ENCODE results near the gene PRKD3. TPM values are rescaled to one million over a fixed set of nuclear protein-coding genes. Genes with fewer than 3 reads are reported as not detected.

PRKD3 gene
- total and polyA plus RNA-seq, 10 donors, result 12.2 to 78.4 (median 61.2) TPM

DNA sequence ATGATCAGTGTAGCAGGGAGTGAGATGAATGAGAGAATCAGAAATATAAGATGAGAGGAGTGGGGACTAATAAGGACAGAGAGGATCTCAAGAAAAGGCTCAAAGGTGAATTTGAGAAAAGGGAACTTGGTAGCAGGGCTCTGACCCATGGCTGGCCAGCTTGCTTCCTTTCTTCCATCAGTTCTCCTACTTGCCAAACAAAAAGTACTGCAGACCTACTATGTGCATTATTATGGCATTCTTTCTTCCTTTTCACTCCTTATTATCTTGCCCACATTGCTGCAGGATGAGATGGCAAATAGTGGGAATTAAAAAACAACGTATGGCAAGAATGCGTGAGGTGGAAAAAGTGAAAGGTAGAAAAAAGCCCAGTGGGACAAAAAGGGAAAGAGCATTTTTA, 33.0 kb downstream of the PRKD3 start:
- Histone ChIP-seq H3K27me3 (replicated peaks in 1 of 7) (no peaks in the 10 kb centered on the region), H3K36me3 (peaks cover 0 to 66% (median 44%) of the 10 kb centered on the region in 6 donors), H3K4me3 (no peak overlapping the region), H3K4me1 (peaks cover 0 to 29% (median 1%) of the 10 kb centered on the region in 6 donors), H3K9me3 (no peaks in the 10 kb centered on the region), H3K27ac (no peak overlapping the region)
- TF ChIP-seq, protein P1, sequence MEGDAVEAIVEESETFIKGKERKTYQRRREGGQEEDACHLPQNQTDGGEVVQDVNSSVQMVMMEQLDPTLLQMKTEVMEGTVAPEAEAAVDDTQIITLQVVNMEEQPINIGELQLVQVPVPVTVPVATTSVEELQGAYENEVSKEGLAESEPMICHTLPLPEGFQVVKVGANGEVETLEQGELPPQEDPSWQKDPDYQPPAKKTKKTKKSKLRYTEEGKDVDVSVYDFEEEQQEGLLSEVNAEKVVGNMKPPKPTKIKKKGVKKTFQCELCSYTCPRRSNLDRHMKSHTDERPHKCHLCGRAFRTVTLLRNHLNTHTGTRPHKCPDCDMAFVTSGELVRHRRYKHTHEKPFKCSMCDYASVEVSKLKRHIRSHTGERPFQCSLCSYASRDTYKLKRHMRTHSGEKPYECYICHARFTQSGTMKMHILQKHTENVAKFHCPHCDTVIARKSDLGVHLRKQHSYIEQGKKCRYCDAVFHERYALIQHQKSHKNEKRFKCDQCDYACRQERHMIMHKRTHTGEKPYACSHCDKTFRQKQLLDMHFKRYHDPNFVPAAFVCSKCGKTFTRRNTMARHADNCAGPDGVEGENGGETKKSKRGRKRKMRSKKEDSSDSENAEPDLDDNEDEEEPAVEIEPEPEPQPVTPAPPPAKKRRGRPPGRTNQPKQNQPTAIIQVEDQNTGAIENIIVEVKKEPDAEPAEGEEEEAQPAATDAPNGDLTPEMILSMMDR (IDR thresholded peaks at IDR 0.05 in 8 of 11, conservative IDR thresholded peaks at IDR 0.05 in 3 of 11), result no peak
- TF ChIP-seq POLR2A (IDR thresholded peaks at IDR 0.05), result no peak
- no peak for TF ChIP-seq POLR2AphosphoS5 (IDR thresholded peaks at IDR 0.05)
- intact Hi-C loops (cut with DNase I; ENCODE audit: low total_unique reads), result no loop called here
- WGBS, 5 donors, result 87 to 97% (median 95%) methylated on average over 2 of the region's 2 CpGs
- DNase-seq, result no peak

DNA sequence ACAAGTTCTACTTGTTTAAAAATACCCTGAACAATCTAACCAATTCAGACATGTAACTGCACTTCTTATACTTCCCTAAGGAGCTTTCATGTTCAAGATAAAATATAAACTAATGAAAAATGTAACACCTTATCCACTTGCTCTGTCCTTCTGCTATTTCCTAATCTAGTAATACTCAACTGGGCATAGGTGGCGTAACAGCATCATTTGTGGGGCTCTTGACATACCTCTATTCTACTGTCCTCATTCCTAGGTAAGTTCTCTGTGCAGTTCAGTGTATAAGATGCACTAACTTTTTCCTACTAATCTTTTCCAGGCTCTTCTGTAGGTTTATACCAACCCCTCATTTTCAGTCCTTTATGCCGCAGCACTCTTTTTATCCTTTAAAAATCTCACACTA, 36.7 kb downstream of the PRKD3 start:
- H3K27ac ChIP-seq, result no peak overlapping the region
- intact Hi-C loops (cut with DNase I; ENCODE audit: low total_unique reads), result no loop called here
- no peak for DNase-seq
- 90 to 99% (median 93%) methylated on average over 2 of the region's 2 CpGs for WGBS, 5 donors
- no peaks in the 10 kb centered on the region for H3K9me3 ChIP-seq
- no peak for TF ChIP-seq POLR2AphosphoS5 (IDR thresholded peaks at IDR 0.05)
- no peak overlapping the region for H3K4me3 ChIP-seq
- H3K4me1 ChIP-seq, result peaks cover 0 to 13% (median 0%) of the 10 kb centered on the region in 6 donors
- peaks cover 0 to 96% (median 54%) of the 10 kb centered on the region in 6 donors for H3K36me3 ChIP-seq
- no peaks in the 10 kb centered on the region for H3K27me3 ChIP-seq (replicated peaks in 1 of 7)

DNA sequence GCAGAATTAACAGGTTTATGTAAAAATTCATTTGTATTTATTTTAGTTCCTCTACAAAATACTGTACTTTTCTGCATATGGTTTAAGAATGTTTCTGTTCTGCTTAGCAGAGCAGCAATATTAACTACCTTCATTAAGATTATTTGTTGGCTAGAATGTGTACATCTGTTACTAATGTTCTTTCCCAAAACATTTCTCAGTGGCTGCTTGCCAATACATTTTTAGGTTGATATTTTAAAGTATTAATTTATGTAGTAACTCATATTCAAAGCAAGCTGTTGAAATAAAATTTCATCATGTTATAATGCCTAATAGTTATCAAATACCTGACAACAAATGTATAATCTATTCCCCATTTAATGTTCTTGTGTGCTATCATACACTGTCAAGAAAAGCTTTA, 40.3 kb downstream of the PRKD3 start:
- TF ChIP-seq, protein P1 (IDR thresholded peaks at IDR 0.05 in 8 of 11, conservative IDR thresholded peaks at IDR 0.05 in 3 of 11), result no peak
- TF ChIP-seq POLR2AphosphoS5 (IDR thresholded peaks at IDR 0.05) (no peak), POLR2A (IDR thresholded peaks at IDR 0.05) (no peak)
- no peak for DNase-seq
- Histone ChIP-seq H3K27ac (no peak overlapping the region), H3K4me3 (no peak overlapping the region), H3K27me3 (replicated peaks in 1 of 7) (no peaks in the 10 kb centered on the region), H3K4me1 (peaks cover 0 to 13% (median 0%) of the 10 kb centered on the region in 6 donors), H3K9me3 (no peaks in the 10 kb centered on the region), H3K36me3 (peaks cover 0 to 96% (median 59%) of the 10 kb centered on the region in 6 donors)
- intact Hi-C loops (cut with DNase I; ENCODE audit: low total_unique reads), result no loop called here

DNA sequence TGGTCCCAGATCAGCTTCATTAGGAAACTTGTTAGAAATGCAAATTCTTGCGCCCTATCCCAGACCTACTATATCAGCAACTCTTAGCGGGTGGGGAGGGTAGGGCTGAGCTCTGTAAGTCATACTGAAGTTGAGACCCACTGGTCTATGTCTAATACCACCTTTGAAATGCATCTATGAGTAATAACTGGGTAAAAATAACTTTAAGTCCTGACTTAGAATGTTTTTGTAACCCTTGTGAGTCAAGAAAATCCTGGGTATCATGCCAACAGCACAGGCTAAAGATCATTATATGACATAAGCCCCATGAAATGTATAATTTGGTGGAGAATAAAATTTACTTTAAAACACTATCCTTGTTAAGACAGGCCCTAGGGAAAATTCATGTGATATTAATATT, 41.4 kb downstream of the PRKD3 start:
- no peaks in the 10 kb centered on the region for H3K27me3 ChIP-seq (replicated peaks in 1 of 7)
- H3K4me1 ChIP-seq, result peaks cover 0 to 11% (median 0%) of the 10 kb centered on the region in 6 donors
- intact Hi-C loops (cut with DNase I; ENCODE audit: low total_unique reads), result no loop called here
- H3K36me3 ChIP-seq, result peaks cover 0 to 96% (median 53%) of the 10 kb centered on the region in 6 donors
- H3K4me3 ChIP-seq, result no peak overlapping the region
- 80 to 100% (median 97%) methylated on average over 2 of the region's 2 CpGs for WGBS, 5 donors
- H3K27ac ChIP-seq, result no peak overlapping the region
- no peak for DNase-seq
- no peaks in the 10 kb centered on the region for H3K9me3 ChIP-seq
- TF ChIP-seq, protein P1 (IDR thresholded peaks at IDR 0.05 in 8 of 11, conservative IDR thresholded peaks at IDR 0.05 in 3 of 11), result no peak
- TF ChIP-seq POLR2A (IDR thresholded peaks at IDR 0.05), result no peak
- TF ChIP-seq POLR2AphosphoS5 (IDR thresholded peaks at IDR 0.05), result no peak

DNA sequence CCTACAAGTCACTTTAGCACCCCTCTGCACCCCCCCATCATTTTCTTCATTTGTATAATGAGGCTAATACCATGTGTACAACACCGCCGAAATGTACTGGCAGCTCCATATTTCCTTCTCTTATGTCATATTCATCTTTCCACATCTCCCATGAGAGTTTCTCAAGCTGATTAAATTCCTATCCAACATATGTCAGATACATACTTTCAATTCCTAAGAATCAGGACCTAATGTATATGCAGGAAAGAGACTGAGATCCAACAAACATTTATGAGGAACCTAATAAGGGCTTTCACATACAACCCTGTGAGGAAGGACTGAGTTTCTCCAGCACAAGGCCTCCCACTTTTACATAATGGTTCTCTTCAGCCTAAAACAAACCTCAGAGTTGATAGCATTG, 41.9 kb downstream of the PRKD3 start:
- TF ChIP-seq, protein P1 (IDR thresholded peaks at IDR 0.05 in 8 of 11, conservative IDR thresholded peaks at IDR 0.05 in 3 of 11), result no peak
- TF ChIP-seq POLR2AphosphoS5 (IDR thresholded peaks at IDR 0.05) (no peak), POLR2A (IDR thresholded peaks at IDR 0.05) (no peak)
- Histone ChIP-seq H3K27me3 (replicated peaks in 1 of 7) (no peaks in the 10 kb centered on the region), H3K4me3 (no peak overlapping the region), H3K27ac (no peak overlapping the region), H3K36me3 (peaks cover 0 to 96% (median 51%) of the 10 kb centered on the region in 6 donors), H3K9me3 (no peaks in the 10 kb centered on the region), H3K4me1 (peaks cover 0 to 6% (median 0%) of the 10 kb centered on the region in 6 donors)
- intact Hi-C loops (cut with DNase I; ENCODE audit: low total_unique reads), result no loop called here
- 92 to 99% (median 93%) methylated on average over 2 of the region's 2 CpGs for WGBS, 5 donors
- no peak for DNase-seq

Measured in spleen (tissue), 11 donors.